Stimulated activated CD8-positive, alpha-beta memory T cell treated with anti-CD3 and anti-CD28 coated beads, Interleukin-12 subunit alpha, Interleukin-12 subunit beta, amount 100 ng/mL, for 24 hours (primary cell): Measurements from ENCODE around the gene PPP1R15B.
"Not testable (repeated sequence)": the region's sequence is repeated elsewhere in the genome, so short reads cannot be mapped to it uniquely, and the experiment has no call there.

ENCODE experiments used
- DNase-seq: peaks from one replicate; pipeline ENCODE4 v3.0.0-alpha.2; 2020; ENCODE audit errors: extremely low read depth

Gene PPP1R15B

GRCh38 chr1:204443871-204444581, 32.4 kb upstream of the PPP1R15B start:
- DNase-seq = no peak

GRCh38 chr1:204443260-204443619, 31.6 kb upstream of the PPP1R15B start:
- DNase-seq = no peak

GRCh38 chr1:204442376-204443259, 31.0 kb upstream of the PPP1R15B start:
- no peak for DNase-seq

GRCh38 chr1:204441558-204441957, 29.9 kb upstream of the PPP1R15B start:
- no peak for DNase-seq

- no peak for DNase-seq
Measured at GRCh38 chr1:204439621-204440375, 28.2 kb upstream of the PPP1R15B start.

- no peak for DNase-seq
Measured at GRCh38 chr1:204438628-204439027, 27.0 kb upstream of the PPP1R15B start.

- DNase-seq = no peak
Measured at GRCh38 chr1:204437796-204438570, 26.4 kb upstream of the PPP1R15B start.

GRCh38 chr1:204435872-204436271, 24.3 kb upstream of the PPP1R15B start:
- no peak for DNase-seq

GRCh38 chr1:204435381-204435831, 23.8 kb upstream of the PPP1R15B start:
- DNase-seq = no peak

GRCh38 chr1:204434116-204434755, 22.6 kb upstream of the PPP1R15B start:
- no peak for DNase-seq

- no peak for DNase-seq
Measured at GRCh38 chr1:204432708-204433107, 21.1 kb upstream of the PPP1R15B start.

- DNase-seq = peak; percentile 61
Measured at GRCh38 chr1:204431310-204432184, 19.9 kb upstream of the PPP1R15B start.

GRCh38 chr1:204429746-204430145, 18.1 kb upstream of the PPP1R15B start:
- no peak for DNase-seq

GRCh38 chr1:204426971-204427701, 15.5 kb upstream of the PPP1R15B start:
- DNase-seq = no peak

GRCh38 chr1:204426474-204426873, 14.9 kb upstream of the PPP1R15B start:
- DNase-seq = no peak

- no peak for DNase-seq
Measured at GRCh38 chr1:204426035-204426436, 14.4 kb upstream of the PPP1R15B start.

GRCh38 chr1:204424621-204425020, 13.0 kb upstream of the PPP1R15B start:
- no peak for DNase-seq

GRCh38 chr1:204422061-204422705, 10.6 kb upstream of the PPP1R15B start:
- not testable (repeated sequence) for DNase-seq

GRCh38 chr1:204421441-204421840, 9.8 kb upstream of the PPP1R15B start:
- no peak for DNase-seq
